Keratinocyte (primary cell): ENCODE data around the gene UNK. TPM values are rescaled to one million over a fixed set of nuclear protein-coding genes. Genes with fewer than 3 reads are reported as not detected.
A peak's percentile ranks its signal among the peaks of the same experiment; 100 is the strongest.
"Not testable (repeated sequence)": the region's sequence is repeated elsewhere in the genome, so short reads cannot be mapped to it uniquely, and the experiment has no call there.

ENCODE experiments used
- DNase-seq: peaks from one replicate; pipeline ENCODE4 v3.0.0-alpha.2; 2011; ENCODE audit warnings: low read depth, missing footprints, low spot score
- FAIRE-seq: peaks from 2 replicates; lab custom pipeline; 2011; peaks lifted over from hg19 to GRCh38; lab: Jason Lieb, UNC
- H2AFZ ChIP-seq: 2 replicates; pipeline ENCODE4 v1.6.0; 2012; ENCODE audit warnings: low read length, control low read depth, inconsistent platforms; ENCODE audit not compliant: control insufficient read depth
- H3K27ac ChIP-seq: 2 replicates; pipeline ENCODE4 v1.5.1; 2011; ENCODE audit warnings: low read length; ENCODE audit not compliant: control insufficient read depth, insufficient read depth
- H3K27me3 ChIP-seq: 3 replicates; pipeline ENCODE4 v1.6.0; 2011; ENCODE audit warnings: low read length; ENCODE audit not compliant: control insufficient read depth, insufficient read depth; ENCODE audit errors: extremely low read depth
- H3K36me3 ChIP-seq, 2 experiments: 2 replicates in 1 of 2; 3 replicates in 1 of 2; pipeline ENCODE4 v1.5.1; 2011; ENCODE audit warnings: low read length in 2 of 2, mild to moderate bottlenecking in 1 of 2; ENCODE audit not compliant: control insufficient read depth in 2 of 2, insufficient read depth in 2 of 2; ENCODE audit errors: extremely low read depth in 1 of 2
- H3K4me1 ChIP-seq: 3 replicates; pipeline ENCODE4 v1.5.1; 2011; ENCODE audit warnings: low read length; ENCODE audit not compliant: control insufficient read depth, insufficient read depth; ENCODE audit errors: extremely low read depth
- H3K4me2 ChIP-seq: 3 replicates; pipeline ENCODE4 v1.6.0; 2011; ENCODE audit warnings: low read depth, low read length; ENCODE audit not compliant: control insufficient read depth, insufficient read depth; ENCODE audit errors: extremely low read depth
- H3K4me3 ChIP-seq, 3 experiments: fragments of 200-600 bp in 1 of 3; sonication (generic) in 1 of 3; 2 replicates in 2 of 3; 3 replicates in 1 of 3; pipeline ENCODE4 v1.5.1; 2011 to 2016; ENCODE audit warnings: low read length in 3 of 3, mild to moderate bottlenecking in 3 of 3, control low read depth in 2 of 3, inconsistent platforms in 1 of 3, low read depth in 1 of 3, mixed read lengths in 1 of 3, mixed run types in 1 of 3, moderate library complexity in 1 of 3; ENCODE audit not compliant: control insufficient read depth in 2 of 3, insufficient read depth in 2 of 3; ENCODE audit errors: extremely low read depth in 1 of 3
- H3K79me2 ChIP-seq: 2 replicates; pipeline ENCODE4 v1.6.0; 2012; ENCODE audit warnings: low read length; ENCODE audit not compliant: control insufficient read depth, insufficient read depth
- H3K9ac ChIP-seq: 3 replicates; pipeline ENCODE4 v1.6.0; 2011; ENCODE audit warnings: low read length; ENCODE audit not compliant: control insufficient read depth, insufficient read depth; ENCODE audit errors: extremely low read depth
- H3K9me1 ChIP-seq: 3 replicates; pipeline ENCODE4 v1.6.0; 2011; ENCODE audit warnings: low read length; ENCODE audit not compliant: control insufficient read depth, insufficient read depth; ENCODE audit errors: extremely low read depth
- H3K9me3 ChIP-seq: 2 replicates; pipeline ENCODE4 v1.5.1; 2012; ENCODE audit warnings: low read depth, low read length; ENCODE audit not compliant: control insufficient read depth
- H4K20me1 ChIP-seq: 3 replicates; pipeline ENCODE4 v1.6.0; 2011; ENCODE audit warnings: low read length; ENCODE audit not compliant: control insufficient read depth, insufficient read depth; ENCODE audit errors: extremely low read depth
- CTCF ChIP-seq, 3 experiments: IDR thresholded peaks in 1 of 3; conservative IDR thresholded peaks in 1 of 3; optimal IDR thresholded peaks in 1 of 3; 2 replicates in 2 of 3; 3 replicates in 1 of 3; pipeline versions ENCODE3 to v1.5.1; 2011; ENCODE audit warnings: low read length in 3 of 3, mild to moderate bottlenecking in 3 of 3, moderate library complexity in 2 of 3, control low read depth in 1 of 3, inconsistent platforms in 1 of 3; ENCODE audit not compliant: insufficient read depth in 2 of 3; ENCODE audit errors: extremely low read depth in 1 of 3
- EZH2 ChIP-seq: IDR thresholded peaks from one replicate; pipeline ENCODE4 v1.6.1; 2012; ENCODE audit warnings: inconsistent platforms, mild to moderate bottlenecking, low read length, moderate library complexity
- dilution Hi-C: fragments of 300-500 bp; cut with MboI; formaldehyde crosslinking; loops from one replicate; pipeline ENCODE4 v1.7.0; 2020; ENCODE audit warnings: low sequenced_read_pairs; ENCODE audit not compliant: extremely low pct_ligation_motif_present
- polyA plus RNA-seq, 5 experiments: library from polyadenylated mRNA; depleted of rRNA in 3 of 5; stranded (reverse) in 3 of 5; stranded (forward) in 1 of 5; unstranded in 1 of 5; fragments of >200 nt; gene quantifications; 1 replicate in 1 of 5; 2 replicates in 3 of 5; 3 replicates in 1 of 5; pipeline versions ENCODE4 v1.2.1 to v1.2.3, GENCODE V29; 2011 to 2012; ENCODE audit warnings: missing spikeins in 2 of 5, low read depth in 1 of 5, low replicate concordance in 1 of 5

UNK gene
- polyA plus RNA-seq, 1 donor (not counting 4 experiments of a cell fraction or from before 2014, with no cell fraction given), result 13.0 TPM

GRCh38 chr17:75777296-75777922, 7.2 kb upstream of the UNK start:
- Histone ChIP-seq H3K9ac (peak overlapping the region; percentile 36), H4K20me1 (peaks cover 24% of the 10 kb centered on the region), H3K27ac (no peak overlapping the region), H2AFZ (no peak overlapping the region), H3K27me3 (no peaks in the 10 kb centered on the region), H3K79me2 (peaks cover 11% of the 10 kb centered on the region), H3K4me1 (peaks cover 14% of the 10 kb centered on the region), H3K9me3 (no peaks in the 10 kb centered on the region), H3K36me3 (peaks cover 4 to 13% of the 10 kb centered on the region in 2 experiments), H3K4me2 (peak overlapping the region; percentile 83), H3K4me3 (peak overlapping the region; percentile 80 to 82 (median 81)), H3K9me1 (no peaks in the 10 kb centered on the region)
- TF ChIP-seq CTCF (optimal IDR thresholded peaks at IDR 0.05 in 1 of 3, IDR thresholded peaks at IDR 0.05 in 1 of 3, conservative IDR thresholded peaks at IDR 0.05 in 1 of 3; ENCODE audit: extremely low read depth in 1 of 3, insufficient read depth in 2 of 3, low read length in 3 of 3), result no peak
- no peak for TF ChIP-seq EZH2
- DNase-seq (no peak), FAIRE-seq (no peak)
- dilution Hi-C loops, result no loop called here

- H3K9ac ChIP-seq, result peak overlapping the region; percentile 94
- H4K20me1 ChIP-seq, result peaks cover 24% of the 10 kb centered on the region
- H3K27me3 ChIP-seq, dilution Hi-C loops, FAIRE-seq, H3K9me3 ChIP-seq, H2AFZ ChIP-seq, DNase-seq, H3K9me1 ChIP-seq: not testable (repeated sequence)
- H3K4me3 ChIP-seq, result peak overlapping the region; percentile 80 to 82 (median 81)
- H3K4me1 ChIP-seq, result peaks cover 19% of the 10 kb centered on the region
- H3K27ac ChIP-seq, result peak overlapping the region; percentile 94
- peaks cover 11% of the 10 kb centered on the region for H3K79me2 ChIP-seq
- peaks cover 4 to 13% of the 10 kb centered on the region in 2 experiments for H3K36me3 ChIP-seq
- H3K4me2 ChIP-seq, result peak overlapping the region; percentile 83
Measured at GRCh38 chr17:75778066-75778860, 6.3 kb upstream of the UNK start.
